HT-29 (cell line): Measurements from ENCODE around the gene TPM4. TPM values are rescaled to one million over a fixed set of nuclear protein-coding genes. Genes with fewer than 3 reads are reported as not detected.

Experiments
- DNase-seq: peaks from one replicate; pipeline ENCODE4 v3.0.0-alpha.2; 2015; ENCODE audit warnings: low spot score
- total RNA-seq: library from RNA; depleted of rRNA; stranded (reverse); fragments of >200 nt; shearing (Covaris generic); gene quantifications from 2 replicates; pipeline ENCODE4 v1.2.3, GENCODE V29; 2014

The TPM4 gene
- total RNA-seq, 1 experiment from 2014 or later: 160 TPM

DNA sequence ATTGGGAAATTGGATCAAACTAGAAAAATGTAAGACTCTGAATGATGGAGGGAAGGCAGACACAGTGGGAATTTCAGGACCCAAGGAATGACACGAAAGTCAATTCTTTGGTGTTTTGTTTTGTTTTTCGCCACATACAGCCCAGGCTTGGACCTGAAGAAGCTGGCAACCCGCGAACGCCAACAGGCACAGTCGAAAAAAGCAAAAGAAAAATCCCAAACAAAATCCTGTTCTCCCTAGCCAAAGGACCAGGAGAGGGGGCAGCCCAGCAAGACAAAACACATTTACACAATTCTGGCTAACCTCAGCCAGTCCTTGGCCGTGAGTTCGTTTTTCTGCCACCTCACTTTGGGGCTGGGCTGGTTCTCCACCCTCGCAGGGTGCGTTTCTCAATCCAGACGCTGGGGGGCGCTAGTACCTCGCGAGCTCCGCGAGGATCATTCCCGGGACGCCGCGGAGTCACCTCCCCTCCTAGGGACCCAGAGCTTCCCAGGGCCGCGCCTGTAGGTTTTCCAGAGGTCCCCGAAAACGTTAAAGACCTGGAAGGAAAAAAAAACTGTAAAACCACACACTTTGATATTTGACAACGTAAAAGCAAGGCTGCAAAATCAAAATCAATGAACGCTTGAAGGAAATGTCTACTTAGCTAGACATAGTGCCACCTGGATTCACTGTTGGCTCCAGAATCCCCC lies 34.9 kb upstream of the TPM4 start:
- peak; percentile 59 for DNase-seq

DNA sequence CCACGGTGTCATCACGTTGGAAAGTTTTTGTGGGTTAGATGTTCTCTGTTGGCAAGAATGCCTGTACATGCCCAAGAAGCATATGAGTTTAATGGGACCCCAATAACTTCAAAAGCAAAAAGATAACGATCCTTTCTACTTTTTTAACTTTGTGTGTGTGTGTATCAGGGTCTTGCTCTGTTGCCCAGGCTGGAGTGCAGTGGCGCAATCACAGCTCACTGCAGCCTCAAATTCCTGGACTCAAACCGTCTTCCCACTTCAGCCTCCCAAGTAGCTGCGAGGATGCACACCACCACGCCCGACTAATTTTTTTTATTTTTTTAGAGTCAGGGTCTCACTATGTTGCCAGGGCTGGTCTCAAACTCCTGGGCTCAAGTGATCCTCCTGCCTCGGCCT lies 34.3 kb upstream of the TPM4 start:
- DNase-seq: no peak

DNA sequence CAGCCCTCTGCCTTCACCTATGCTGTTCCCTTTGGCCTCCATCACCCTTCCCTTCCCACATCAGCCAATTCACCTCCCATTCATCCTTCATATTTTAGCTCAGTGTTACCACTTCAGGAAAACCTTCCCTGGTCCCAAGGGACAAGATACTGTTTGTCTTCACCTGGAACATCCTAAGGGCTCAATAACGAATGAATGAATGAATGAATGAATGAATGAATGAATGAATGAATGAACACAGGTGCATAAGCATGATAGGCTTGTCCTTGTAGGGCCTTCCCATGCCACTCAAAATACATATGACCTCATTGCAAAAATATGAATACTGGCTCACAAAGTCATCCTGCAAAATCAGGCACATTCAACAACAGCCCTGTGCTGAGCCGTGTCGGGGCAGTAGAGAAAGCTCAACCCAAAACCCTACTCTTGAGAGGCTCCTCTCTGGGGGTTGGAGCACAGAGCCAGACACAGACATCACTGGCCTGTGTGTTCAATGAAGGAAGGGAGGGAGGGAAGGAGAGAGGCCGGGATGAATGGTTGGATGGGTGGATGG lies 33.7 kb upstream of the TPM4 start:
- no peak for DNase-seq

DNA sequence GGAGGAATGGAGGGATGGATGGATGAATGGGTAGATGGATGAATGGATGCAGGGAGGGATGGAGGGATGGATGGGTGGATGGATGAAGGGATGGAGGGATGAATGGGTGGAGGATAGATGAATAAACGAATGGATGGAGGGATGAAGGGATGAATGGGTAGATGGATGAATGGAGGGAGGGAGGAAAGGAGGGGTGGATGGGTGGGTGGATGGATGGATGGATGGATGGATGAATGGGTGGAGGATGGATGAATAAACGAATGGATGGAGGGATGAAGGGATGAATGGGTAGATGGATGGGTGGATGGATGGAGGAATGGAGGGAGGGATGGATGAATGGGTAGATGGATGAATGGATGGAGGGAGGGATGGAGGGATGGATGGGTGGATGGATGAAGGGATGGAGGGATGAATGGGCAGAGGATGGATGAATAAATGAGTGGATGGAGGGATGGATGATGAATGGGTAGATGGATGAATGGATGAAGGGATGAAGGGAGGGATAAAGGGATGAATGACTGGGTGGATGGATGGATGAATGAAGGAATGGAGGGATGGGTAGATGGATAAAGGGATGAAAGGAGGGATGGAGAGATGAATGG lies 33.0 kb upstream of the TPM4 start:
- DNase-seq: no peak

DNA sequence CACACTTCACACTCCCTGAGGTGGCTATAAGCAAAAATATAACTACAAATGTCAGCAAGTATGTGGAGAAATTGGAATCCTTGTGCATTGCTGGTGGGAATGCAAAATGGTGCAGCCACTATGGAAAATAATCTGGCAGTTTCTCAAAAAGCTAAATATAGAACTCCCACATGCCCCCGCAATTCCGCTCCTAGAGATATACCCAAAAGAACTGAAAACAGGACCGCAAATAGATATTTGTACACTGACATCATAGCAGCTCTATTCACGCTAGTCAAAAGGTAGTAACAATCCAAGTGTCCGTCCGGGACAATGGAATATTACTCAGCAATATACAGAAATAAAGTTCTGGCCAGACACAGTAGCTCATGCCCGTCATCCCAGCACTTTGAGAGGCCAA lies 31.5 kb upstream of the TPM4 start:
- DNase-seq: no peak

DNA sequence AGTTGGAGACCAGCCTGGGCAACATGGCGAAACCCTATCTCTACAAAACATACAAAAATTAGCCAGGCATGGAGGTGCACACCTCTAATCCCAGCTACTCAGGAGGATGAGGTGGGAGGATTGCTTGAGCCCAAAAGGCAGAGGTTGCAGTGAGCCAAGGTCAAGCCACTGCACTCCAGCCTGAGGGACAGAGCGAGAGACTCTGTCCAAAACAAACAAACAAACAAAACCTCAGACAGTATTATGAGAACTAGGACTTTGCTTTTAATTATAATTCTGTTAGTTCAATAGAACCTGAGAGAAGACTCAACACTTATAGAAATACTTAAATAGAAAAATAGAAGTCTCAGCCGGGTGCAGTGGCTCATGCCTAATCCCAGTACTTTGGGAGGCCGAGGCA lies 31.1 kb upstream of the TPM4 start:
- DNase-seq: no peak

DNA sequence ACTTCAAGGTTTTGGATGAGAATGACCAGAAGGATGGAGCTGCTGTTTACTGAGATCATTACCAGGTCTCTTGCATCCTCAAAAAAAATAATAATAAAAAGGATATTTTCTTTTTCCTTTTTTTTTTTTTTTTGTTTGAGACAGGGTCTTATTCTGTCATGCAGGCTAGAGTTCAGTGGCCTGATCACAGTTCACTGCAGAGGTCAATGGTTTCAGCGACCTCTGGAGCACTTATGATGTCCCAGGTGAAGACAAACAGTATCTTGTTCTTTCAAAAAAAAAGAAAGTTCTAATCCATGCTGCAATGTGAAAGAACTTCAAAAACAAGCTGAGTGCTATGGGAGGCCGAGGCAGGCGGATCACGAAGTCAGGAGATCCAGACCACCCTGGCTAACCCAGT lies 30.4 kb upstream of the TPM4 start:
- no peak for DNase-seq

DNA sequence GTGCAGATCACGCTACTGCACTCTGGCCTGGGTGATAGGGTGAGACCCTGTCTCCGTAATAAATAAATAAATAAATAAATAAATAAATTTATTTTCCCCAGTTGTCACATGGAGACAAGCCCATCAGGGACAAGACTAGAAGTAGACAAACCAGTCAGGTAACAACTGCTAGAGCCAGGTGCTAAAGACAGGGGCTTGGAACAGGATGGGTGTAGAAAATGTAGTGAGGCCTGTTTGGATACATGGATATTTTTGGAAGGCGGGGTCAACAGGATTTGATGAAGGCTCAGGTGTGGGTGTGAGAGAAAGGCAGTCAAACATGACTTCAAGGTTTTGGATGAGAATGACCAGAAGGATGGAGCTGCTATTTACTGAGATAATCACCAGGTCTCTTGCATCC lies 27.7 kb upstream of the TPM4 start:
- no peak for DNase-seq

DNA sequence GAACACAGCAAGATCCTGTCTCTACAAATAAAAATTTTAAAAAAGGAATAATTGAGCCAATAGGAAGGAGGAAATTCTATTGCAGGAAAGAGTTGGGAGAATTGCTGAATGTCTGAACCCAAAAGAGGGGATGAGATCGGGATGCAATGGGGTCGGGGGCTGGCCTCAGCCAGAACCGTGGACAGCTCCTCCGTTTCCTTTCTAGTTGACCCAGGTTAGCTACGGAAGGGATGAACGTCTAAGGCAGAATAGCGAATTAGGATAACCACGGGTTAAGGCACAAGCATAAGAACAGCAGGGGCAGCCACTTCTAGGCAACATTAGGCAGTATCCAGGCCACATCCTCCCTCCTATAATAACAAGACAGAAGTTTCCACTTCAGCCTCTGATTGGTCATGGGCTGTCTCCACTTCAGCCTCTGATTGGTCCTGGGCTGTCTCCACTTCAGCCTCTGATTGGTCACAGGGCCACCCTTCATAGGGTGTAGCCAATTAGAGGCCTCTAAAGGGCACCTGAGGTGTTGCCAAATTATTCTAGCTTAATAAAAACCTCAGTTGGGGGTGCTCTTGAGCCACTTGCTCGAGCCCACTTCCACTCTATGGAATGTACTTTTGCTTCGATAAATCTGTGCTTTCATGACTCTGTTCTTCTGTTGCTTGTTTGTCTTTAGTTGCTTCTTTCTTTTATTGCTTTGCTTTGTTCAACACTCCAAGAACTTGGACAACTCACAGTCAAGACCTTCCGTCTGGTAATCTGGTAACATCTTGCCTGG lies 24.9 kb upstream of the TPM4 start:
- no peak for DNase-seq

DNA sequence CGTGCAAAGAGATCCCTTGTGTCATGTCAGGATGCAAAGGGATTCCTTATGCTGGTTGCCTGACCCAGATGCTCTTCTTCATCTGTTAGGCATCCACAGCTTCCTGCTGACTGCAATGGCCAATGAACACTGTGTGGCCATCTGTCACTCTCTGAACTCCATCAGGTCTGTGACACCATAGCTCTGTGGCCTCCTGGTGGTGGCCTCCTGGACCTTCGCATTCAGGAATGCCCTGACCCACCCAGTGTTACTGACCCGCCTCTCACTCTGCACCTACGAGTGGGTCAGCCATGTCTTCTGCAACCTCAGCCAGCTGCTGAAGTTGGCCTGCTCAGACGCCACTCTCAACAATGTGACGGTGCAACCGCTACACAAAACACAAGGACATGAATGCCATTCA lies 23.9 kb upstream of the TPM4 start:
- no peak for DNase-seq

DNA sequence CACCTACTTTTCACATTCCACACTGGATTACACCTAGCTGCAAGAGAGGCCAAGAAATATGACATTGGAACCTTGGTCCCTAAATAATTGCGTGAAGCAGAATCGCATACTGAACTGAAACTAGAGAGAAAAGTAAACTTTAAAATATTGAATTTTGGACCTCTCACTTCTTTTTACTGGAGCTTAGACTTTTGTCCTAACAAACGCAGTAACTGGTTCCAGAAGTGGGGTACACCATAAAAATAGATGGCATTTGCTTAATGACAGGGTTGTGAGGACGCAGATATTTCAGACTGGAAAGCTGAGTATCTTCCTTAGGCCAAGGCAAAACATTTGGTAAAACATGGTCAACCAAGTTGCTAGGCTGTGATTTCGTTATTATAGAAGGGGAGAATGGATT lies 19.2 kb upstream of the TPM4 start:
- no peak for DNase-seq

DNA sequence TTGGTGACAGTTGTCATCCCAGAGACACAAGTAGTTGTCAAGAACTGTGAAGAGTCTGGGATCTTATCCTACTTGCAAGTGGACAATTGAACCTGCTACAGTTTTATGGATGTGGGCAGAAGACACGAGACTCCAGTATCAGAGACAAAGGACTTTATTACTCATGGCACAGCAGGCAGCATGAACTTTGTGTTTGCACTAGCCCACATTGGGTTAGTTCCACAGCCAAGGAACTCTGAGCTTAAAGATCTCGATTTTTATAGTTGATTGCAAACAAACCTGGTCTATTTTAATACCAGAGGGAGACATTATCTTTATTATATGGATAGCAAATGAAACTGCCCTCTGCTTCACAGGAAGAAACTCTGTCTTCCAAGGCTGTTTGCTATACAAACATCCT lies 16.0 kb upstream of the TPM4 start:
- no peak for DNase-seq

DNA sequence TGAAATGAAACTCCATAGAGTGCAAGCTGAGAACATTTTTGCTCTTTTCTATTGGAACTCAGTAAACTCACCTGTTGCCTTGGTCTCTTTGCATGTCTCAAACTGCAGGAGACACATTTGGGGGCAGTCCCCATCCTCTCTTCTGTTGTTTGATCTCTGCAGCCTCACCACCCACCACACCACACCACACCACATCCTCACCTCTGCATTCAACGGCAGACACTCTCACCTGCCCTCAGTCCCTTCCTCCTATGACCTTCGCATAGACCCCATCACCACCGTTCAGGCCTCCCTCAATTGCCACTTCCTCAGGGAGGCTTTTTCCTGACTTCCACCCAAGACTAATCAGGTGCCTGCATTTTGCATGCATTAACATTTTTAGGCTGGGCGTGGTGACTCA lies 14.4 kb upstream of the TPM4 start:
- DNase-seq: no peak

DNA sequence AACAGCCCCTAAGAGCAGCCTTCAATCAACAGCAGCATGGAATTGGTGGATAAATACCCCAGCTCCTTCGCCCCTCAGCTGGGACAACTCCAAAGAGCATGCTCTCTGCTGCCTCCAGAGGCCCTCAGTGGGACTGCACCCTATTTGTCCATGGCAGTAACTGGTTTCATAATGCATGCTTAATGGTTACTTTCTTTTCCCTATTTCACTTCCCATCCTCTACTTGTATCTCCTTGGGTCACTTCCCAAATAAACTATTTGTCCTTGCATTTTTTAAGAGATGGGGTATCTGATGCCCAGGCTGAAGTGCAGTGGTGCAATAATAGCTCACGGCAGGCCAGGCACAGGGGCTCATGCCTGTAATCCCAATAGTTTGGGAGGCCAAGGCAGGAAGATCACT lies 13.5 kb upstream of the TPM4 start:
- peak; percentile 56 for DNase-seq

DNA sequence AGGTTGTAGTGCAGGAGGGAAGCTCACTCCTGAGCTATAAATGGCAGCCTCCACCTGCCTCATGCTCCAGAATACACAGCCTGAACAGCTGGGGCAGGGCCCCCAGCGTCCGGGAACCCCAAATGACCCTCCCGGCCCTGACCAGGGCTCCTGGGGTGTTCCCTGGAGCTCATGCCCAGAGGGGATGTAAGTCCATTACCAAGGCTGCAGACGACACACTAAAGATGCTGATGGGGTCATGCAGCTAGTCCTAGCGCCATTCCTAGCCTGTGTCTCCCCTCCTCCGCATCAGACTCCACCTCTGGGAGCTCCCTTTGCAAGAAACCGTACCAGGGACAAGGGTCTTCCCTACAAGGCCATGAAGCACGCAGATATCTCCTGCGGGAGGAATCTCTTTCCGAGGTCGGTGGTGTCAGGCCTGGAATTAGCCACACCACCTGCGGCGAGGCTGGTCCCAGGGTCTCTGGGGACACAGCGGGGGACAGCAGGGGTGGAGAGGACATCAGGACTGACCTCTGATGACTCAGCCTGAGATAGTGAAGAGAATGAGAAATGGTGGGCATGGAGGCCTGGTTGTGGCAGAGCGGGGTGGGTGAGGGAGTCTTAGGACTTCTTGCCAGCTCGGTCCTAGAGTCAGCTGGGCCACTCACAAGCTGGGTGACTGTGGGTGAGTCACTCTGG lies 11.9 kb upstream of the TPM4 start:
- no peak for DNase-seq

DNA sequence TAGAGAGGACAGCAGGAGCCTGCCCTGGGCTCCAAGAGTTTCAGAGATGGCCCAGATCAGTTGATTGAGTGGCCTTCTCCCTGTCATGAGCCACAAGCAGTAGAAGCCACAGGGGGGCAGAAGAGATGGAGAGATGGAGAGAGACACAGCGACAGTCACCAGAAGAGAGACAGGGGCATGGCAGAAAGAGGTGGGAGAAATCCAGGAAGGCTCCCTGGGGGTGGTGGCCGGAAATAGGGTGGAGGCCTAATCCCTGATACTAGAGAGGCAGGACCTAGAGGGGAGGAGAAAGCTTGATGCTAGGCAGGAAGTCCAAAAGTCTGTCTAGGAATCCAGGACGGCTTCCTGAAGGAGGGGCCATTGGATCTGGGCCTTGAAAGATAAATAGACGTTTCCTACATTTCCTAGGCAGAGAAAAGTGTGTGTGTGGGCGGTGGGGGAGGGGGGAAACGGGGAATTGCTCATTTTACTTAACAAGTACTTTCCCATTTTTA lies 9.6 kb upstream of the TPM4 start:
- peak; percentile 84 for DNase-seq

DNA sequence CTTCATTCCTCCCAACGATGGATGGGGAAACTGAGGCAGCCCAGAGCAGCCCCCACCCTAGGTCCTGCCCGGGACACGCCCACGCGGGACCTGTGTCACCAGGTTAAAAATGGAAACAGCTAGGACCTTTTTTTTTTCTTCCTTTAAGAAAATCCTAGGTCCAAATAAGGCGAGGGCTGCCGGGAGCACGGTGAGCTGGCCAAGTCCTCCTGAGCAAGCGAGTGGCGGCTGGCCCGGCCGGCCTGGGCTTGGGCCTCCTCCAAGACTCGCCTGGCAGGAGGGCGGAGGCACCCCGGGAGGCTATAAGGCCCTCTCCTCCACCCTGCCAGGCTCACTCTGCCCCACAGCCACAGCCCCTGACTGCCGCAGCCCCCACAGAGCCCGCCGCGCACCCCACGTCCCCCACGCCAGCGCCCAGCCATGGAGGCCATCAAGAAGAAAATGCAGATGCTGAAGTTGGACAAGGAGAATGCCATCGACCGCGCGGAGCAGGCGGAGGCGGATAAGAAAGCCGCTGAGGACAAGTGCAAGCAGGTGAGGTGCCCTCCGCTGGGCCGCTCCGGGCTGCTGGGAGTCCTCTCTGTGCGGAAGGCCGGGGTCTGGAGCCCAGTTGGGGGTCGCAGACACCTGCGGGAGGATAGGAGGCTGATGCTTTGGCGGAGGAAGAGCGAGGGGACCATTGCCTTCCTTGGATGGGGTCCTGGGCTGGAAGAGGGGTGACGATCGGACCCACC lies 8.9 kb upstream of the TPM4 start:
- peak; percentile 67 for DNase-seq

DNA sequence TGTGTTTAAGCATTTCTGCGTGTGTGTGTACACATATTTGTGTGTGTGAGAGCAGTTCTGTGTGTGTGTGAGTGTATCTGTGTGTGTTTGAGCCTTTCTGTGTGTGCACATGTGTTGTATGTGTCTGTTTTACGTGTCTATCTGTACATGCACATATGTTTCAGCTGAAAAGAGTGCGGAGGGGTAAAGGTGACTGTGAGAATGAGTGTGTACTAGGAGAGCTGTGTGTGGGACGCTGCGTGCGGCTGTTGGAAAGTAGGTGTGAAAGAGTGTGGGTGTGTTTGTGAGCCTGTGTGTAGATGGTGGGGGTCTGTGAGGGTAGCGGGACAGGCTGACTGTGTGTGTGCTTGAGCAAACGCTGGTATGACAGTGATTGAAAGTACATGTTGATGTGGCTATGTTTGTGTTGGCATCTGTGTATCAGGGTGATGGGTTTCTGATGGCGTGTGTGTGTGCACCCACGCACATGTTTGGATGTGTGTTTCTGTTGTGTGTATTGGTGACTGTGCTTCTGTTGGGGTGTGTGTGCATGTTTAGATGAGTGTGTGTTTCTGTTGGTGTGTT lies 7.5 kb upstream of the TPM4 start:
- no peak for DNase-seq

DNA sequence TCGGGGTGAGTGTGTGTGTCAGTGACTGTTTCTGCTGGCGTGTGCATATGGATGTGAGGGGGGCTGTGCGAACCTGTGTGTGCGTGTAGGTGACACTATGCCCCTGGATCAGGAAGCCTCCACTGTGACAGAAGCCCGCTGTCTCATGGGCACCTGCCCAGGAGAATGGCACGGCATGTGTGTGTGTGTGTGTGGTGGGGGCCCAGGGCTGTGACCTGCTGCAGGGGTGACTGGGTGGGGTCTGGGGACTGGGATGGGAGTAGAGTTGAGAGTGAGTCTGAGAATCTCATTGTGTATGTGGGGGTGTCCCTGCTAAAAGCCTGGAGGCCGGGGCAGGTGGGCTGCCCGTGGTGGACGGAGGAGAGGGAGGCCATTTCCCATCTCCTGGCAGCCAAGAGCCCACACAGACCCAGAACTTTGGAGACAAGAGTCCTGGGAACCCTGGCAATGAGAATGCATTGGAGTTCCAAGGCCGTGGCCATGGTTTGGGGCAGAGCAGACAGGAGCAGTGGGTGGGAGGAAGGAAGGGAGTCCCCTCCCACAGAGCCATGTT lies 6.4 kb upstream of the TPM4 start:
- no peak for DNase-seq

DNA sequence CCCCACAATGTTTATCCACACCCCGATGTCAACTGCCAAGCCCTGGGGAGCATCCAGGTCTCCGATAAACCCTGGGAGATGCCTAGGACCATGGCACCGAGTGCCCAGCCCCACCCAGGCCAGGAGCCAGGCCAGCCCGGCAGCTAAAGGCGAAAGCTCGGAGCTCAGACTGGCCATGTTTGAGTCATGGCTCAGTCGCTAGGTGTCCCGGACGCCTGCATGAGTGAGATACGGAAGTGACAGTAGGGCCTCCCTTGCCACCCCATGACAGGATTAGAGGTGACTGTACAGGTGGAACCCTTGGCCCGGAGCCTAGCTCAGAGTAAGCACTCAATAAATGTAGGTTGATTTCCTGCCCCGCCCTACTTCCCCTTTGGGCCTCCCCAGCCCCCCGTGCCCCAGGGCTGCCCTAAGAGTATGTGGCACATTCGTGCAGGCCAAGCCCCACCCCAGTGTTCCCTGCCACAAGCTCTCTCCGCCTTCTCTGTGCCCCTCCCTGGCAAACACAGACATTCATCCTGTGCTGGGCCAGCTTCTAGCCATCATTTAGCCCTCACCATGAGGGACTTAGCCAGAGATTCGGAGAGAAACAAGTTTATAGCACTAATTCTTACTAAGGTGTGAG lies 5.8 kb upstream of the TPM4 start:
- DNase-seq: peak; percentile 93
